ENCODE results near the gene TUFT1.
A peak's percentile ranks its signal among the peaks of the same experiment; 100 is the strongest.

Gene TUFT1

DNA sequence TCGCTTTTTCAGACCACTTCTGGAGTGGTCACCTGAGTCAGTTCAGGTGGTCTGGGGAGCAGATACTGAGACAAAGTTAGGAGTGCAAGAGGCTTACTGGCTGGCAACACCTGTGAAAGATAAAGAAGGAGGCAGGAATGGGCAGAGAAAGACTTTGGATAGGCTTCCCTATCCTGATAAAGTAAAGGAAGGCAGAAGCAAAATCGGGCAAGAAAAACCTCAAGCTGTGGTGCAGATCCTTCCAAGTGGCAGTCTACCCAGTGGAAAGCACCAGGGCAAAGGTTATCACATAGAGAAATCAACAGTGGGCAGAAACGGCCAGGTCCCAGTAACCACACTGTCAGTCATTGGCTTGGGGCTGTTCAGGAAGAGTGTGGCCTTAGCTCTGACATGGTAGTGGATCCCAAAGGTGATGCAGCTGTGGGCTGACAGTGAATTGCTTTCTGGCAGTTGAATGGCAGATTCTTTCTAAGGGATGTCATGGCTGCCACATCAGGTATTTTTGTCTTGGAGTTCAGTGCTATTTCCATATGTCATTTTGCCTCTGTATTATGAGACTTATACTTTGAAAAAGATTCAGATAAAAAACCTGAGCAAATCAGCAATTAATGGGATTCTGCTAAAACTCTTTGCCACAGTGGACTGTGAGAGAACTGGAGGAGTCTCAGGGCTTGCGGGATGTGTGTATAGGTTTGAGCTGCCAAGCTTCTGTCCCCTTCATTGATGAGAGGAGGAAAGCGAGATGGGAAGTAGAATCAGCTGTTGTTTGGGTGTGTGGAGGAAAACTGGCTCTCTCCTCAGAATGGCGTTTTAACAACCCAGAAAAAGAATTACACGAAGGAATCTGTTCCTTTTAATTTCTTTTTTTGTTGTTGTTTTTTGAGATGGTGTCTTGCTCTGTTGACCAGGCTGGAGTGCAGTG, 37.0 kb upstream of the TUFT1 start:
- 69 to 79% methylated on average over 6 to 7 of the region's 7 CpGs for WGBS, 2 experiments (ENCODE audit: insufficient coverage in 2 of 2)
- Histone ChIP-seq H3K36me3 (ENCODE audit: control insufficient read depth, insufficient read depth, low read length) (no peaks in the 10 kb centered on the region), H3K4me1 (ENCODE audit: control insufficient read depth, insufficient read depth, low read length, poor library complexity, severe bottlenecking) (peaks cover 17% of the 10 kb centered on the region), H3K9me3 (ENCODE audit: control insufficient read depth, low read length) (no peaks in the 10 kb centered on the region), H3K27ac (ENCODE audit: low read depth, low read length, severe bottlenecking) (no peak overlapping the region), H3K4me3 (ENCODE audit: extremely low read depth, insufficient read depth, low read length, poor library complexity, severe bottlenecking) (no peak overlapping the region)

DNA sequence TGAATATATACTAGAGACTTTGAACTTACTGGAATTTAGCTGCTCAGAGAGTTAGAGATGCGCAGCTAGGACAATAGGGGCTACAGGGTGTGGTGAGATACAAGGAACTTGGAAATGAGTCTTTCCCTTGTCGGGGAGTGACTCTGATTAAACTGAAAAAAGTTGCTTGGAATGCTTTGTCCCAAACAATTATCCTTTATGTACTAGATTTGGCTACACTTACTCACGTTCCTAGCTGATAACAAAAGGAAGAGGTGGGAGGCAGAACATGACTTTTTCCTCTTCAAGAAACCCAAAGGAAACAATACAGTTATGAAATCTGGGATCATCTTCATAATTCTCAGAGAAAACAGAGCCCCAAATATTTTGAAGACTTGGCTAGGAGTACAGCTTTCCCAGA, 35.9 kb upstream of the TUFT1 start:
- Histone ChIP-seq H3K4me3 (ENCODE audit: extremely low read depth, insufficient read depth, low read length, poor library complexity, severe bottlenecking) (no peak overlapping the region), H3K9me3 (ENCODE audit: control insufficient read depth, low read length) (no peaks in the 10 kb centered on the region), H3K36me3 (ENCODE audit: control insufficient read depth, insufficient read depth, low read length) (no peaks in the 10 kb centered on the region), H3K4me1 (ENCODE audit: control insufficient read depth, insufficient read depth, low read length, poor library complexity, severe bottlenecking) (peaks cover 17% of the 10 kb centered on the region), H3K27ac (ENCODE audit: low read depth, low read length, severe bottlenecking) (no peak overlapping the region)
- WGBS, 2 experiments (ENCODE audit: insufficient coverage in 2 of 2) = 100% methylated on average over 1 to 2 of the region's 3 CpGs

DNA sequence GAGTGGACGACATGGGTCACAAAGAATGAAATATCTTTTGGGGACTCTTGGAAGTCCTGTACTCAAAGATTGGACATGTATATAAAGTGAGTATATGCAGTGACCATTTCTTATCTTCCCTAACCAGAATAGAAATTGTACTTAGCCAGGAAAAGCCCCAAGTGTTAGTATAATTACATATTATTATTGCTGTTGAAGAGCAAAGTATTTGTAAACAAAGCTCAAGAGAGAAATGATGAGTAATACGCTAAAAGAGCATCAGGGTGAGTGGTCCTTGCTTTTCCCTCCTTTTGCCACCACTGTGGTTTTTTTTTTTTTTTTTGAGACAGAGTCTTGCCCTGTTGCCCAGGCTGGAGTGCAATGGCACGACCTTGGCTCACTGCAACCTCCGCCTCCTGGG, 35.4 kb upstream of the TUFT1 start:
- Histone ChIP-seq H3K4me3 (ENCODE audit: extremely low read depth, insufficient read depth, low read length, poor library complexity, severe bottlenecking) (no peak overlapping the region), H3K27ac (ENCODE audit: low read depth, low read length, severe bottlenecking) (no peak overlapping the region), H3K36me3 (ENCODE audit: control insufficient read depth, insufficient read depth, low read length) (no peaks in the 10 kb centered on the region), H3K9me3 (ENCODE audit: control insufficient read depth, low read length) (no peaks in the 10 kb centered on the region), H3K4me1 (ENCODE audit: control insufficient read depth, insufficient read depth, low read length, poor library complexity, severe bottlenecking) (peaks cover 17% of the 10 kb centered on the region)
- WGBS, 2 experiments (ENCODE audit: insufficient coverage in 2 of 2) = 100% methylated on average over 1 of the region's 4 CpGs; no CpG with 5 or more reads in 1 of the 2 experiments

DNA sequence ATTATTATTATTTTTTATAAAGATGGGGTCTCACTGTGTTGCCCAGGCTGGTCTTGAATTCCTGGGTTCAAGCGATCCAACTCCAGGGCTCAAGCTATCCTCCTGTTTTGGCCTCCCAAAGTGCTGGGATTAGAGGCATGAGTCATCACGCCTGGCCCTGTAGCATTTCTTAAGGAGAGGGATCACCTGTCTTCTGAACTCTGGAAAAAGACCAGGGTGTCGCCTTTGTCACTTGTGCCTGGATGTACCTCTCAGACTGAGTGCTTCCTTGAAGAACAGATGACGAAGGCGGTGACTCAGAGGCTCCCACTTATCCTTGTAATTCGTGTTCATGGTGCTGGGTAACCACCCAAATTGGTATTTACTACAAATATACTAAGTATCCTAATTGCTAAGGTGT, 31.3 kb upstream of the TUFT1 start:
- H3K4me1 ChIP-seq (ENCODE audit: control insufficient read depth, insufficient read depth, low read length, poor library complexity, severe bottlenecking) = peaks cover 31% of the 10 kb centered on the region
- no peaks in the 10 kb centered on the region for H3K36me3 ChIP-seq (ENCODE audit: control insufficient read depth, insufficient read depth, low read length)
- H3K4me3 ChIP-seq (ENCODE audit: extremely low read depth, insufficient read depth, low read length, poor library complexity, severe bottlenecking) = no peak overlapping the region
- no peaks in the 10 kb centered on the region for H3K9me3 ChIP-seq (ENCODE audit: control insufficient read depth, low read length)
- 85 to 89% methylated on average over 4 to 5 of the region's 6 CpGs for WGBS, 2 experiments (ENCODE audit: insufficient coverage in 2 of 2)
- no peak overlapping the region for H3K27ac ChIP-seq (ENCODE audit: low read depth, low read length, severe bottlenecking)

DNA sequence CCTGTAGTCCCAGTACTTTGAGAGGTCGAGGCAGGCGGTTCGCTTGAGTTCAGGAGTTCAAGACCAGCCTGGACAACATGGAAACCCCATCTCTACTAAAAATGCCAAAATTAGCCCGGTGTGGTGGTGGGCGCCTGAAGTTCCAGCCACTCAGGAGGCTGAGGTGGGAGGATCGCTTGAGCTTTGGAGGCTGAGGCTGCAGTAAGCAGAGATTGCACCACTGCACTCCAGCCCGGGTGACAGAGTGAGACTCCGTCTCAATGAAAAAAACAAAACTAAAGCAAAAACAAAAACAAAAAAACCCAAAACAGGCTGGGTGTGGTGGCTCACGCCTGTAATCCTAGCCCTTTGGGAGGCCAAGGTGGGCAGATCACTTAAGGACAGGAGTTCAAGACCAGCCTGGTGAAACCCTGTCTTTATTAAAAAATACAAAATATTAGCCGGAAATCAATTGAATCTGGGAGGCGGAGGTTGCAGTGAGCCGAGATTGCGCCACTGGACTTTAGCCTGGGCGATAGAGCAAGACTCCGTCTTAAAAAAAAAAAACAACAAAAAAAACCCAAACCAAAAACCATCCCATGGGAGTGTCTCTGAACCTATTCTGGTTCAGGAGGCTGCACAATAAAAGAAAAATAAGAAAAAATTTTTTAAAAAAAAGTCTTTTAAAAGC, 30.6 kb upstream of the TUFT1 start:
- Histone ChIP-seq H3K4me3 (ENCODE audit: extremely low read depth, insufficient read depth, low read length, poor library complexity, severe bottlenecking) (no peak overlapping the region), H3K9me3 (ENCODE audit: control insufficient read depth, low read length) (no peaks in the 10 kb centered on the region), H3K27ac (ENCODE audit: low read depth, low read length, severe bottlenecking) (no peak overlapping the region), H3K36me3 (ENCODE audit: control insufficient read depth, insufficient read depth, low read length) (no peaks in the 10 kb centered on the region), H3K4me1 (ENCODE audit: control insufficient read depth, insufficient read depth, low read length, poor library complexity, severe bottlenecking) (peaks cover 27% of the 10 kb centered on the region)
- whole genome bisulfite sequencing, 2 experiments (ENCODE audit: insufficient coverage in 2 of 2) = 96 to 100% methylated on average over 7 to 9 of the region's 15 CpGs

DNA sequence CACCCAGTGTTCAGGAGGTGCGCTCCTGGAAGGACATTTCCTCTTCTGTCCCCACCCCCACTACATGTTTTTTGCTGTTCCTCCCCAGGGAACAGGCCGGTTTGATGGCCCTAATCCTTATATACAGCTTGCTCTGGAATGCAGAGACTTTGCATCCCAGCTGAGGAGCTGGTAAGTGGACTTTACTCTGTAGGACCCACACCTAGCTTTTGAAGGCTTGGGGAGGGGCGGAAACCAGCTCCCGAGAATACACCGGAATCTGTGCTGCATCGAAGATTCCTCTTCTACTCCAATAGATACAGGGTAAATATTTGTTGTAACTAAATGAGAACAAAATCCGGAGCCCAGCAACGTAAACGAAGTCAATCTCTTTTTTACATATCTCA, 30.1 kb upstream of the TUFT1 start:
- 78% methylated on average over 1 of the region's 9 CpGs; no CpG with 5 or more reads in 1 of the 2 experiments for WGBS, 2 experiments (ENCODE audit: insufficient coverage in 2 of 2)
- H3K4me3 ChIP-seq (ENCODE audit: extremely low read depth, insufficient read depth, low read length, poor library complexity, severe bottlenecking) = peak overlapping the region; percentile 59
- no peaks in the 10 kb centered on the region for H3K9me3 ChIP-seq (ENCODE audit: control insufficient read depth, low read length)
- H3K36me3 ChIP-seq (ENCODE audit: control insufficient read depth, insufficient read depth, low read length) = no peaks in the 10 kb centered on the region
- no peak overlapping the region for H3K27ac ChIP-seq (ENCODE audit: low read depth, low read length, severe bottlenecking)
- H3K4me1 ChIP-seq (ENCODE audit: control insufficient read depth, insufficient read depth, low read length, poor library complexity, severe bottlenecking) = peaks cover 25% of the 10 kb centered on the region

DNA sequence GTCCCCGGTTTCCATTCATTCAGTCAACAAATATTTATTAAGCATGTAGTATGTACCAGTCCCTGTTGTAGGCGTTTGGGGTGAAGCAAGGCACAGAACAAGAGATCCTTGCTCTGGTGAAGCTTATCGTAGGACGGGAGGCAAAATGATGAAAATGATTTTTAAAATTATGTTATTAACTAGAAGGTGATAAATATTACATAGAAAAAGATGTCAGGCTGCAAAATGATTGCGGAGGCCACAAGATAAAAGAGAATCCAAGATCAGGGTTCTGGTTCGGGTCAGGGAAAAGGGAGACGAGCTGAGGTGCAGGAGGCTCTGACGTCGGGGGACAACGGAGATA, 29.5 kb upstream of the TUFT1 start:
- H3K27ac ChIP-seq (ENCODE audit: low read depth, low read length, severe bottlenecking) = peak overlapping the region; percentile 85
- WGBS, 2 experiments (ENCODE audit: insufficient coverage in 2 of 2) = 1 to 10% methylated on average over 6 to 7 of the region's 10 CpGs
- H3K4me1 ChIP-seq (ENCODE audit: control insufficient read depth, insufficient read depth, low read length, poor library complexity, severe bottlenecking) = peaks cover 25% of the 10 kb centered on the region
- peak overlapping the region; percentile 59 for H3K4me3 ChIP-seq (ENCODE audit: extremely low read depth, insufficient read depth, low read length, poor library complexity, severe bottlenecking)
- no peaks in the 10 kb centered on the region for H3K36me3 ChIP-seq (ENCODE audit: control insufficient read depth, insufficient read depth, low read length)
- no peaks in the 10 kb centered on the region for H3K9me3 ChIP-seq (ENCODE audit: control insufficient read depth, low read length)

DNA sequence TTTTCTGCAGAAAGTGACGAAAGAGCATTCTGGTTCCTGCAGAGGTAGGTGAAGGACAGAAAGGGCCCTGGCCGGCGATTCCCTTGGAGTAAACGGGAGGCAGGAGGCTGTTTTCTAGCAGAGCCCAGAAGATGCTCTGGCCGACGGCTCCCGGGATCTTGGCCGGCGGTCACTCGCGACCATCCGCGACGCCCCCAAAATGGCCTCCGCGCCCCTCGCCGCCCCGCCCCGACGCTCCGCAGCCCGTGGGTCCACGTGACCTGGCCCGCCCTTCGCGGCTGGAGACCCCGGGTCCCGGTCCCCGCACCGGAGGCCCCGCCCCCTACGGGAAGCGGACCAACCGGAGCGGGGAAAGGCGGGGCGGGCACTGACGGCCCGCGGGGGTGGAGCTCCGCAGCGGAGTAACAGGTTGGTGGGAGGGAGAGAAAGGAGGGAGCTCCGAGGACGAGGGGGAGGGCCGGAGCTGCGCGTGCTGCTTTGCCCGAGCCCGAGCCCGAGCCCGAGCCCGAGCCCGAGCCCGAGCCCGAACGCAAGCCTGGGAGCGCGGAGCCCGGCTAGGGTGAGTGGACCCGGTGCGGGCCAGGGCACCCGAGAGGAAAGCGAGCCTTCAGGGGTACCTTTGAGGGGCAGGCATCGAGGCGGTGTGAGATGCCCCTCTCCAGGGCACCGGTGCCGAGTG, 29.0 kb upstream of the TUFT1 start, which contains the start of gene CGN:
TSS of gene CGN (plus strand) at position 431 of the 679 bp plus-strand sequence. CDS start 7,133 bp downstream, outside the sequence.
- no peaks in the 10 kb centered on the region for H3K9me3 ChIP-seq (ENCODE audit: control insufficient read depth, low read length)
- H3K4me3 ChIP-seq (ENCODE audit: extremely low read depth, insufficient read depth, low read length, poor library complexity, severe bottlenecking) = peak within 1 kb of the TSS; percentile 59
- H3K4me1 ChIP-seq (ENCODE audit: control insufficient read depth, insufficient read depth, low read length, poor library complexity, severe bottlenecking) = peaks cover 25% of the 10 kb centered on the region
- no peaks in the 10 kb centered on the region for H3K36me3 ChIP-seq (ENCODE audit: control insufficient read depth, insufficient read depth, low read length)
- WGBS, 2 experiments (ENCODE audit: insufficient coverage in 2 of 2) = 0 to 1% methylated on average over 51 to 62 of the region's 68 CpGs
- H3K27ac ChIP-seq (ENCODE audit: low read depth, low read length, severe bottlenecking) = peak within 1 kb of the TSS; percentile 85

DNA sequence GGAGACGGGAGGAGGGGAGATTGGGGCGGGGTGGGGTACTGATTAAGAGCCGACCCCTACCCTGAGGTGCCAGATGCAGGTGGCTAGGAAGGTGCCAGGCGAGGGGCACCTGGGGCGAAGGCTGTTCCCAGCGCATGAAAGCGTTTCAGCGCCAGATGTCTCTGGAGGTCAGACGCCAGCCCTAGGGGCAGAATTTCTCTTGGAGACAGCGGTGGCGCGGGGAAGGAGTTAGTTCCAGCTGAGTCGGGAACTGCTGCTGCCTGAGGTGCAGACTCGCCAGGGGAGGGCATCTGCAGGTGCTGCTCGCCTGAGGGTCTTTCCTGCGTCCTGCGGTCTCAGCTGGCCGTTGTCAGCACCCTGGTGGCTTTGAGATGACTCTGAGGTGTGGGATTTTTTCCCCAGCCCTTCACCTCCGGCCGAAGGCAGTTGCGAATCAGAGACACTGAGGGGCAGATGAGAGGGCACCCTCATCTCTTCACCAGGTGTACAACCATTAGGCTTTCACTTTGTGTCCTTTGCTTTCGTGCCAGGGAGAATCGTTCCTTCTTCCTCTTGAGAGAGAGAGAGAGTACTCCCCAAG, 28.4 kb upstream of the TUFT1 start:
- Histone ChIP-seq H3K4me3 (ENCODE audit: extremely low read depth, insufficient read depth, low read length, poor library complexity, severe bottlenecking) (peak overlapping the region; percentile 59), H3K4me1 (ENCODE audit: control insufficient read depth, insufficient read depth, low read length, poor library complexity, severe bottlenecking) (peaks cover 25% of the 10 kb centered on the region), H3K36me3 (ENCODE audit: control insufficient read depth, insufficient read depth, low read length) (no peaks in the 10 kb centered on the region), H3K27ac (ENCODE audit: low read depth, low read length, severe bottlenecking) (peak overlapping the region; percentile 85), H3K9me3 (ENCODE audit: control insufficient read depth, low read length) (no peaks in the 10 kb centered on the region)
- 0 to 4% methylated on average over 15 to 19 of the region's 23 CpGs for WGBS, 2 experiments (ENCODE audit: insufficient coverage in 2 of 2)

DNA sequence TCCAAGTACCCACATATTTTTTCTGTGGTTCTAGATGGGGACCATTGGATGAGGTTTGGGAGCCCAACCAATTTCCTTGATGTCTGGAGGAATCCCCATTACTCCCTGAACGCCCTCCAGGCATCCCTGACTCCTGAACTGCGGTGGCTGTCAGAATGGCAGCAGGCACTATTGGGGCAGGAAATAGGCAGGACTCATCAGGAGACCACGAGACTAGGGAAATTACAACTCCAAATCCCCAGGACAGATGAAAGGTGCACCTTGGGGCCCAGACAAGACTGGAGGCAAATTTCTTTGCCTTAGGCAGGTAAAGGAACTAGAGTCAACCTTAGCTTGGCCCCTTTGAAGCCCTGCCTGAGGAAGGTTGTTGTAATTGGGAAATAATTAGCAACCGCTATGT, 27.8 kb upstream of the TUFT1 start:
- 26 to 53% methylated on average over 3 to 4 of the region's 4 CpGs for WGBS, 2 experiments (ENCODE audit: insufficient coverage in 2 of 2)
- Histone ChIP-seq H3K36me3 (ENCODE audit: control insufficient read depth, insufficient read depth, low read length) (no peaks in the 10 kb centered on the region), H3K4me1 (ENCODE audit: control insufficient read depth, insufficient read depth, low read length, poor library complexity, severe bottlenecking) (peaks cover 25% of the 10 kb centered on the region), H3K4me3 (ENCODE audit: extremely low read depth, insufficient read depth, low read length, poor library complexity, severe bottlenecking) (no peak overlapping the region), H3K27ac (ENCODE audit: low read depth, low read length, severe bottlenecking) (no peak overlapping the region), H3K9me3 (ENCODE audit: control insufficient read depth, low read length) (no peaks in the 10 kb centered on the region)
